NT2/D1 (cell line): ENCODE results near the gene PLD5.
A peak's percentile ranks its signal among the peaks of the same experiment; 100 is the strongest.

Experiments
- DNase-seq: peaks from one replicate; pipeline ENCODE4 v3.0.0-alpha.2; 2011; ENCODE audit warnings: low read depth, low spot score
- H3K27me3 ChIP-seq: 2 replicates; pipeline ENCODE4 v1.6.0; 2011; ENCODE audit warnings: mild to moderate bottlenecking; ENCODE audit not compliant: insufficient read length, insufficient read depth
- H3K36me3 ChIP-seq: 2 replicates; pipeline ENCODE4 v1.6.1; 2011; ENCODE audit warnings: mild to moderate bottlenecking, low read length, mixed read lengths; ENCODE audit not compliant: insufficient read depth, insufficient read length
- H3K4me1 ChIP-seq: 2 replicates; pipeline ENCODE4 v1.5.1; 2011; ENCODE audit not compliant: insufficient read depth, insufficient read length
- H3K4me3 ChIP-seq: 2 replicates; pipeline ENCODE4 v1.5.1; 2011; ENCODE audit warnings: low read depth; ENCODE audit not compliant: insufficient read length
- H3K9ac ChIP-seq: 2 replicates; pipeline ENCODE4 v1.6.0; 2011; ENCODE audit warnings: low read depth; ENCODE audit not compliant: insufficient read length
- H3K9me3 ChIP-seq: 2 replicates; pipeline ENCODE4 v1.5.1; 2011; ENCODE audit warnings: mild to moderate bottlenecking, low read length; ENCODE audit not compliant: insufficient read depth
- SUZ12 ChIP-seq: IDR thresholded peaks from 2 replicates; pipeline ENCODE4 v1.6.1; 2011; ENCODE audit not compliant: insufficient read length, insufficient read depth; ENCODE audit errors: extremely low read depth
- YY1 ChIP-seq: IDR thresholded peaks from 2 replicates; pipeline ENCODE4 v1.6.1; 2011; ENCODE audit not compliant: insufficient read length, insufficient read depth
- ZNF274 ChIP-seq: IDR thresholded peaks from 2 replicates; pipeline ENCODE4 v1.6.1; 2011; ENCODE audit warnings: mild to moderate bottlenecking, low read depth, low read length

Gene PLD5

GRCh38 chr1:242525360-242525722, 844 bp upstream of the PLD5 start:
- Histone ChIP-seq H3K9me3 (no peaks in the 10 kb centered on the region), H3K4me3 (peak overlapping the region; percentile 76), H3K4me1 (peaks cover 2% of the 10 kb centered on the region), H3K27me3 (peaks cover 41% of the 10 kb centered on the region), H3K36me3 (no peaks in the 10 kb centered on the region), H3K9ac (peak overlapping the region; percentile 76)
- DNase-seq: no peak
- TF ChIP-seq ZNF274 (no peak), SUZ12 (no peak), YY1 (no peak)

- no peaks in the 10 kb centered on the region for H3K9me3 ChIP-seq
- peak overlapping the region; percentile 85 for H3K9ac ChIP-seq
- H3K27me3 ChIP-seq: peaks cover 41% of the 10 kb centered on the region
- H3K36me3 ChIP-seq: no peaks in the 10 kb centered on the region
- H3K4me3 ChIP-seq: peak overlapping the region; percentile 72
- DNase-seq: peak; percentile 80
- peaks cover 2% of the 10 kb centered on the region for H3K4me1 ChIP-seq
- TF ChIP-seq YY1: no peak
- peak; percentile 66 for TF ChIP-seq SUZ12
Measured at GRCh38 chr1:242523719-242524570, 552 bp downstream of the PLD5 start.

- Histone ChIP-seq H3K27me3 (peaks cover 41% of the 10 kb centered on the region), H3K9me3 (no peaks in the 10 kb centered on the region), H3K9ac (peak overlapping the region; percentile 85), H3K36me3 (no peaks in the 10 kb centered on the region), H3K4me1 (peaks cover 2% of the 10 kb centered on the region), H3K4me3 (peak overlapping the region; percentile 72)
- peak; percentile 27 for DNase-seq
- TF ChIP-seq SUZ12 (peak; percentile 84), YY1 (no peak), ZNF274 (no peak)
Measured at GRCh38 chr1:242522996-242523718, 1.3 kb downstream of the PLD5 start.

DNA sequence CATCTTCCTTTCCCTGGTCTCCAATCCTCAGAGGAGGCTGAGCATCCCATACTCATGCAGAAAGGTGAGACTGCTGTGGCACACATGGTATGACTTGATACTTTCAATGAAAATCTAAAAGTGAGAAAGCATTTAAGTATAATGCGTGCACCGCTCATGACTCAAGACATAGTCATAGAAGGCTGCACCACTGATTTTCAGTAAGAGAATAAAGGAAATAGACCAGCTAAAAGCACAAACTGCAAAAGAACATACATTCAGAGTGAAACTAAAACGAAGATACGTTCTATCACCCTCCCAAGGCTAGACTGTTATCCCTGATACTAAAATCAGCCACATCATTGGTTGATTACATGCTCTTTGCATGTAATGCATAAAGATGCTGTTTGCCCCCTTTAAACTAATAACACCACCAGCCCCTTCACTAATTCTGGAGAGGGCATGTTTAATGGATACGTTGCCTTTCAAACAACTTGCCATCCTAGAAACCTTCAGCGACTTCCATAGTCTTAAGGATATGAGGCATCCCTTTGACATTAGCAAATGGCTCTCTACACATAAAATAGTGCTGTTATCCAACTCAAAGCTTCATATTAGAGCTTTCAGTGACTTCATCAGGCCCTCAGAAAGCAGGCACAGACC, 2.1 kb downstream of the PLD5 start:
- H3K27me3 ChIP-seq: peaks cover 41% of the 10 kb centered on the region
- H3K4me3 ChIP-seq: no peak overlapping the region
- H3K36me3 ChIP-seq: no peaks in the 10 kb centered on the region
- peaks cover 2% of the 10 kb centered on the region for H3K4me1 ChIP-seq
- TF ChIP-seq SUZ12 (no peak), YY1 (no peak), ZNF274 (no peak)
- no peak overlapping the region for H3K9ac ChIP-seq
- H3K9me3 ChIP-seq: no peaks in the 10 kb centered on the region
- DNase-seq: no peak

GRCh38 chr1:242515555-242515954, 8.9 kb downstream of the PLD5 start:
- Histone ChIP-seq H3K27me3 (no peaks in the 10 kb centered on the region), H3K4me3 (no peak overlapping the region), H3K36me3 (no peaks in the 10 kb centered on the region), H3K4me1 (no peaks in the 10 kb centered on the region), H3K9me3 (no peaks in the 10 kb centered on the region), H3K9ac (no peak overlapping the region)
- no peak for DNase-seq
- no peak for TF ChIP-seq SUZ12
- no peak for TF ChIP-seq YY1
- no peak for TF ChIP-seq ZNF274

DNA sequence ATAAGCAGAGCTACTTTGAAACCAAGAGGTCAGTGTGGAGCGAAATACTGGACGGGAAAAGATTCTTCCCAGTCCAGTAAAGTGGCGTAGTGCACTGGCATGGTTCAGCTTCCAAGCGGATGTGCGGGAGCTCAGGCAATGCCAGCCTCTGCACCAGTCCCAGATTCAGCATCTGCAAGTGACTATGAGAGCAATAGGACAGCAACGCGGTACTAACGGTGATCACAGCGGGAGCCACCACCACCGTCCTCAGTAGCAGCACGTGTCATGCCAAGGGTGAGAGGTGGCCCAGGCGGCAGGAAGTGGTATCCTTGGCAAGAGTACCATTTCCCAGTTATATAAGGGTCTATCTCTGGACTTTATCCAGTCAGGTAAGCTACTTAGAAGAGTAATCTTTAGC, 17.8 kb downstream of the PLD5 start:
- TF ChIP-seq ZNF274 (no peak), SUZ12 (no peak), YY1 (no peak)
- H3K4me3 ChIP-seq: no peak overlapping the region
- H3K27me3 ChIP-seq: no peaks in the 10 kb centered on the region
- H3K9me3 ChIP-seq: no peaks in the 10 kb centered on the region
- no peak overlapping the region for H3K9ac ChIP-seq
- DNase-seq: no peak
- no peaks in the 10 kb centered on the region for H3K4me1 ChIP-seq
- no peaks in the 10 kb centered on the region for H3K36me3 ChIP-seq

DNA sequence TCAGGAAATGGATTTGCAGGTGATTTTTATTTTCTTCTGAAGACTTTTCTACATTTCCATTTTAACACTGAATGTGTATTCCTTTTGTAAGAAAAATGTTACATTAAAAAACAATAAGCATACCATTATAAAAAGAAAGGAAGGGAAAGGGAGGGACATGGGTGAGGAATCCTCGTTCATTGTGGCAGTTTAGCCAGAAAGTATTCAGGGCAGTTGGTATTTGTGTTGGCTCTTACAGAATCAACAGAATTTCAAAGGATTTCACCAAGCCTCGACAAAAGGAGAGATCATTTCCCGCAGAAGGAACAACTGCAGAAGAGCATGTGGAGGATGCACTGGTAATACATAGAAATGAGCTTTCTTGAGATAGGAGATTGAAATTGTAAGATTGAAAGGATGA, 35.0 kb downstream of the PLD5 start:
- Histone ChIP-seq H3K36me3 (no peaks in the 10 kb centered on the region), H3K9me3 (peaks cover 4% of the 10 kb centered on the region; the same call in 1 of the 2 replicates), H3K4me3 (no peak overlapping the region), H3K27me3 (no peaks in the 10 kb centered on the region), H3K4me1 (no peaks in the 10 kb centered on the region), H3K9ac (no peak overlapping the region)
- TF ChIP-seq SUZ12 (no peak), YY1 (no peak), ZNF274 (no peak)
- DNase-seq: peak; percentile 22
